CD14-positive monocyte (primary cell): ENCODE measurements around the gene MLF2. TPM values are rescaled to one million over a fixed set of nuclear protein-coding genes. Genes with fewer than 3 reads are reported as not detected.

Experiments used
- DNase-seq, 3 donors: peaks; one replicate each; pipeline ENCODE4 v3.0.0-alpha.2; 2011 to 2022
- H2AFZ ChIP-seq: 2 replicates; pipeline ENCODE4 v1.6.0; 2012; ENCODE audit warnings: mild to moderate bottlenecking, low read depth, low read length, inconsistent platforms; ENCODE audit not compliant: insufficient read depth, poor library complexity, severe bottlenecking
- H3K27ac ChIP-seq, 2 donors: 1 replicate in 1 of 2; 2 replicates in 1 of 2; pipeline ENCODE4 v1.5.1; 2012 to 2013; ENCODE audit warnings: low read length in 2 of 2, control low read depth in 1 of 2, inconsistent platforms in 1 of 2, low read depth in 1 of 2, mild to moderate bottlenecking in 1 of 2
- H3K27me3 ChIP-seq, 2 donors: one replicate each; pipeline versions ENCODE4 v1.6.0 to v1.6.1; 2011 to 2013; ENCODE audit warnings: low read length in 2 of 2; ENCODE audit not compliant: control insufficient read depth in 2 of 2, insufficient read depth in 2 of 2
- H3K36me3 ChIP-seq, 2 donors: replicated peaks in 1 of 2; 1 replicate in 1 of 2; 2 replicates in 1 of 2; pipeline versions ENCODE4 v1.5.1 to v1.6.1; 2012 to 2013; ENCODE audit warnings: low read length in 2 of 2, control low read depth in 1 of 2, inconsistent platforms in 1 of 2, mild to moderate bottlenecking in 1 of 2; ENCODE audit not compliant: insufficient read depth in 2 of 2, control insufficient read depth in 1 of 2
- H3K4me1 ChIP-seq, 2 donors: 1 replicate in 1 of 2; 2 replicates in 1 of 2; pipeline versions ENCODE4 v1.5.1 to v1.6.1; 2012 to 2013; ENCODE audit warnings: low read length in 2 of 2, control low read depth in 1 of 2, inconsistent platforms in 1 of 2, mild to moderate bottlenecking in 1 of 2, moderate library complexity in 1 of 2; ENCODE audit not compliant: insufficient read depth in 2 of 2, control insufficient read depth in 1 of 2
- H3K4me2 ChIP-seq: replicated peaks from 2 replicates; pipeline ENCODE3; 2012; ENCODE audit warnings: low read length, moderate library complexity, mild to moderate bottlenecking; ENCODE audit not compliant: poor library complexity, severe bottlenecking; ENCODE audit errors: extremely low read depth
- H3K4me3 ChIP-seq, 3 experiments: fragments of 200-600 bp in 1 of 3; sonication (generic) in 1 of 3; replicated peaks in 1 of 3; 1 replicate in 2 of 3; 2 replicates in 1 of 3; pipeline ENCODE4 v1.5.1; 2011 to 2013; ENCODE audit warnings: low read length in 3 of 3, mild to moderate bottlenecking in 3 of 3, control low read depth in 2 of 3, low read depth in 2 of 3, inconsistent platforms in 1 of 3, moderate library complexity in 1 of 3
- H3K79me2 ChIP-seq: 2 replicates; pipeline ENCODE4 v1.6.0; 2012; ENCODE audit warnings: mild to moderate bottlenecking, control low read depth, inconsistent platforms, low read length, moderate library complexity; ENCODE audit not compliant: insufficient read depth
- H3K9ac ChIP-seq: 2 replicates; pipeline ENCODE4 v1.6.0; 2017; ENCODE audit warnings: low read length, mild to moderate bottlenecking; ENCODE audit not compliant: insufficient read depth, poor library complexity, severe bottlenecking
- H3K9me3 ChIP-seq, 2 donors: replicated peaks in 1 of 2; 1 replicate in 1 of 2; 2 replicates in 1 of 2; pipeline versions ENCODE4 v1.5.1 to v1.6.1; 2012 to 2013; ENCODE audit warnings: low read length in 2 of 2, control low read depth in 1 of 2; ENCODE audit not compliant: control insufficient read depth in 1 of 2, insufficient read depth in 1 of 2
- H4K20me1 ChIP-seq: 2 replicates; pipeline ENCODE4 v1.6.0; 2012; ENCODE audit warnings: mild to moderate bottlenecking, low read length, control low read depth, moderate library complexity; ENCODE audit not compliant: insufficient read depth
- H3K27ac Mint-ChIP-seq, 7 donors: one replicate each; pipeline ENCODE4 v1.8.0; 2020; ENCODE audit warnings: mild to moderate bottlenecking in 7 of 7, mixed read lengths in 7 of 7, moderate library complexity in 6 of 7, inconsistent platforms in 2 of 7
- H3K27me3 Mint-ChIP-seq, 3 donors: one replicate each; pipeline ENCODE4 v1.8.0; 2021 to 2022; ENCODE audit warnings: low read depth in 3 of 3, mild to moderate bottlenecking in 3 of 3, mixed read lengths in 3 of 3, moderate library complexity in 3 of 3, inconsistent platforms in 1 of 3
- H3K36me3 Mint-ChIP-seq, 2 donors: one replicate each; pipeline ENCODE4 v1.8.0; 2020; ENCODE audit warnings: mixed read lengths in 2 of 2, inconsistent platforms in 1 of 2, mild to moderate bottlenecking in 1 of 2
- H3K4me1 Mint-ChIP-seq: one replicate; pipeline ENCODE4 v1.8.0; 2020; ENCODE audit warnings: mild to moderate bottlenecking, mixed read lengths
- H3K4me3 Mint-ChIP-seq, 2 donors: one replicate each; pipeline ENCODE4 v1.8.0; 2020; ENCODE audit warnings: mild to moderate bottlenecking in 2 of 2, mixed read lengths in 2 of 2, moderate library complexity in 1 of 2
- H3K9me3 Mint-ChIP-seq, 7 donors: one replicate each; pipeline ENCODE4 v1.8.0; 2020 to 2022; ENCODE audit warnings: mixed read lengths in 7 of 7, mild to moderate bottlenecking in 6 of 7, moderate library complexity in 6 of 7, inconsistent platforms in 2 of 7
- CTCF ChIP-seq: fragments of 200-600 bp; IDR thresholded peaks from one replicate; pipeline ENCODE4 v1.8.0; 2022; ENCODE audit warnings: antibody characterized with exemption, mild to moderate bottlenecking
- WGBS: methylation state at CpG from one replicate; pipeline ENCODE4 v1.1.5; 2013; ENCODE audit warnings: missing lambda C conversion rate; ENCODE audit not compliant: insufficient coverage; 5-methylcytosine and 5-hydroxymethylcytosine counted together
- intact Hi-C, 2 donors: fragments of 100-400 bp; cut with micrococcal nuclease; formaldehyde crosslinking; loops; one replicate each; pipeline versions ENCODE4 v1.15.0 to v1.15.1; 2023
- polyA plus RNA-seq, 3 donors: library from polyadenylated mRNA; depleted of rRNA in 1 of 3; unstranded in 2 of 3; stranded (reverse) in 1 of 3; fragments of 300-500 nt in 2 of 3; fragments of >200 nt in 1 of 3; fragmentation: Illumina TruSeq in 2 of 3; gene quantifications; 1 replicate in 2 of 3; 2 replicates in 1 of 3; pipeline ENCODE4 v1.2.3, GENCODE V29; 2012 to 2021
- small RNA-seq: library from RNA; depleted of rRNA; stranded (forward); fragments of <200 nt; gene quantifications from one replicate; pipeline ENCODE3, GENCODE V24; 2012; ENCODE audit warnings: low read depth; ENCODE audit not compliant: insufficient read length

Gene MLF2
- polyA plus RNA-seq, 3 donors: 113 to 211 (median 140) TPM

DNA sequence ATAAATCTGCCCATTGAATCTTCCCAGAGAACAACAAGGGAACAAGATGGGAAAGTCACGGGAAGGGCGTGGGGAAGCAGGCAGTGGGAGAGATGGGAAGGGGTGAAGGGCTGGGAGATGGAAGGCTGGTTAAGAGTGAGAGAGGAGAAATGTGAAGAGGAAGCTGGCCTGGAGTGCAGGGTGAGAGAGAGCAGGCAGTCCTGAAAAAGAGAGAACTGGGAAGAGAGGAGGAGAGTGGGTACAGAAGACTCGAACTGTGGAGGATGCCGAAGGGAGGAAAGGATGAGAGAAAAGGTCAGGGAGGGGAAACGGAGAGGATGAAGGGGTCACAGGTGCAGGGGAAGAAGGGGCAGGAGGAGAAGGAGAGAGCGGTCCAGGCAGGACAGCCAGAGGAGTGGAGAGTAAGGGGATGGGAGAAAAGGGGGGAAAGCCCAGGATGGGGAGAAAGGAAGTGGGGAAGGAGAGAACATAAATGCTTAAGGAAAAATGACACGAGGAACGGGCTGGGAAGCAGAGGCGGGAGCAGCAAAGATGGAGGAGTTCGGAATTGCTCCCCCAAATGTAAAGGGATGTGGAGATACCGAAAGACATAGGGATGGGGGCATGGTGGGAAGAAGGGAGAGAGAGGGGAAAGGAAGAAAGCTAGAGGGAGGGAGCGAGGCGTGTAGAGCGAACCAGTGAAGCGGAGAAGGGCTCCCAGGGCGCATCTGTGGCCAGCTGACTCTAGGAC, 53.5 kb downstream of the MLF2 start:
- Histone ChIP-seq H2AFZ (no peak overlapping the region), H3K9ac (no peak overlapping the region), H4K20me1 (no peaks in the 10 kb centered on the region), H3K27me3 (peaks cover 46 to 68% of the 10 kb centered on the region in 2 donors), H3K27ac (no peak overlapping the region), H3K79me2 (no peaks in the 10 kb centered on the region), H3K4me2 (no peak overlapping the region), H3K4me1 (peaks cover 7 to 12% of the 10 kb centered on the region in 2 donors), H3K4me3 (no peak overlapping the region), H3K36me3 (no peaks in the 10 kb centered on the region), H3K9me3 (peaks cover 8 to 26% of the 10 kb centered on the region in 2 donors)
- DNase-seq: no peak
- WGBS: 36% methylated on average over 11 of the region's 16 CpGs
- Mint-ChIP-seq H3K36me3 (peaks cover 3 to 11% of the 10 kb centered on the region in 2 donors), H3K27ac (peak overlapping the region in 1 of 7 donors; percentile 37), H3K27me3 (peaks cover 70 to 88% (median 75%) of the 10 kb centered on the region in 3 donors), H3K4me1 (peaks cover 30% of the 10 kb centered on the region), H3K4me3 (peak overlapping the region; percentile 24 to 74), H3K9me3 (peaks cover 4 to 20% (median 14%) of the 10 kb centered on the region in 7 donors)
- intact Hi-C loops: loop anchor here (5.0 to 10.0 kb wide), 2 partner anchors 55 to 82 kb away; partner anchors contain the start of gene ACRBP (in 1 of the 2)
- no peak for TF ChIP-seq CTCF

DNA sequence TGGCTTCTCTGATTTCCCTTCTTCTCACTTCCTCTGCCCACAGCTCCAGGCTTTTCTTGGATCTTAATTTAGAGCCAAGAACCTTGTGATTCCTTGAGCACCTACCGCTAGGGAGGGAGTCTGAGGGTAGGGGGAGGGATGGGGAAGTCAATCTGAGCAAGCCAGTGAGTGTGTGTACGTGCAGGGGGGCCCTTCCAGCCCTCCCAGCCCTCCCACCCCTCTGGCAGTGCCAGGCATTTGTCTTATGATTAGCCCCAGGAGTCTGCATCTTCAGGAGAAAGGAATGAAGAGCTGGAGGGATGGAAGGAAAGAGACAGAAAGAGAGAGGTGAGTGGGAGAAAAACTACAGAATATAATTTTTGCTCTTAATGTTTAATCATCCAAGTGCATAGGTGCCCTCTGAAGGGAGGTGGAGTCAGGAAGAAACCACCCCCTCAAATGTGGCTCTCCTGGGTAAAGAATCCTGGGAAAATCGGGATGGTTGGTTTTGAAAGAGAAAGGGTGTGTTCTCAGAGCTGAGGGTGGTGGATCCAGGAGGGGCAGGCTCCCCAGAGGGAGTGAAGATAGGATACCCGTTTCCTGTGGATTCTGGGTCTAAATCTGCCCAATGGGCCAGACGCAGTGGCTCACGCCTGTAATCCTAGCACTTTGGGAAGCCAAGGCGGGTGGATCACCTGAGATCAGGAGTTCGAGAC, 54.4 kb downstream of the MLF2 start:
- Histone ChIP-seq H3K27me3 (peaks cover 43 to 59% of the 10 kb centered on the region in 2 donors), H3K4me2 (no peak overlapping the region), H3K79me2 (no peaks in the 10 kb centered on the region), H3K4me1 (peaks cover 7 to 12% of the 10 kb centered on the region in 2 donors), H3K4me3 (no peak overlapping the region), H3K36me3 (no peaks in the 10 kb centered on the region), H4K20me1 (no peaks in the 10 kb centered on the region), H3K27ac (no peak overlapping the region), H3K9me3 (peaks cover 8 to 24% of the 10 kb centered on the region in 2 donors), H2AFZ (no peak overlapping the region), H3K9ac (no peak overlapping the region)
- DNase-seq: no peak
- intact Hi-C loops: loop anchor here (5.0 to 10.0 kb wide), 2 partner anchors 54 to 81 kb away; partner anchors contain the start of gene ACRBP (in 1 of the 2)
- TF ChIP-seq CTCF: no peak
- WGBS: 73% methylated on average over 6 of the region's 8 CpGs
- Mint-ChIP-seq H3K36me3 (peaks cover 3 to 11% of the 10 kb centered on the region in 2 donors), H3K27me3 (peaks cover 67 to 82% (median 68%) of the 10 kb centered on the region in 3 donors), H3K27ac (peak overlapping the region in 1 of 7 donors; percentile 43), H3K9me3 (peaks cover 4 to 20% (median 14%) of the 10 kb centered on the region in 7 donors), H3K4me1 (peaks cover 28% of the 10 kb centered on the region), H3K4me3 (peak overlapping the region in 1 of 2 donors; percentile 74)

Small RNAs within 50 kb of the gene (small RNA-seq; reads per million reads assigned to genes)
- not detected for gene RNU6-781P

Other genes starting within 250 kb of the MLF2 start
- gene GAPDH, start 218.6 kb downstream of the MLF2 start, polyA plus RNA-seq: 1,000 to 10,000 TPM; 2,879 to 3,427 (median 3,223) TPM
- 100 to 1,000 TPM in 1 of 3 donors, 10 to 100 TPM in 2; 10.7 to 178 (median 11.1) TPM for gene IFFO1, start 197.1 kb downstream of the MLF2 start, polyA plus RNA-seq
- gene NOP2, start 184.8 kb downstream of the MLF2 start, polyA plus RNA-seq: 10 to 100 TPM in 1 of 3 donors, 1 to 10 TPM in 2; 3.9 to 54.5 (median 5.7) TPM
- gene CHD4, start 145.8 kb downstream of the MLF2 start, polyA plus RNA-seq: 10 to 100 TPM in 2 of 3 donors, 1 to 10 TPM in 1; 9.9 to 74.2 (median 16.2) TPM
- gene LPAR5, start 117.2 kb downstream of the MLF2 start, polyA plus RNA-seq: under 1 TPM; 0.11 to 0.18 (median 0.14) TPM
- 10 to 100 TPM; 10.2 to 28.3 (median 10.3) TPM for gene ACRBP, start 105.7 kb downstream of the MLF2 start, polyA plus RNA-seq
- 10 to 100 TPM; 62.2 to 67.1 (median 64.0) TPM for gene ING4, start 90.0 kb downstream of the MLF2 start, polyA plus RNA-seq
- gene ZNF384, start 63.8 kb downstream of the MLF2 start, polyA plus RNA-seq: 10 to 100 TPM in 2 of 3 donors, 1 to 10 TPM in 1; 9.6 to 87.0 (median 10.9) TPM
- gene PIANP, start 52.3 kb downstream of the MLF2 start, polyA plus RNA-seq: not detected
- 10 to 100 TPM; 70.1 to 77.1 (median 72.3) TPM for gene COPS7A, start 29.1 kb downstream of the MLF2 start, polyA plus RNA-seq
- gene PTMS, start 13.2 kb upstream of the MLF2 start, polyA plus RNA-seq: 1 to 10 TPM; 2.4 to 9.7 (median 2.6) TPM
- gene LAG3, start 19.4 kb upstream of the MLF2 start, polyA plus RNA-seq: under 1 TPM in 1 of 3 donors, not detected in 2; 0.04 TPM
- 100 to 1,000 TPM; 261 to 371 (median 269) TPM for gene CD4, start 36.4 kb upstream of the MLF2 start, polyA plus RNA-seq
- gene GPR162, start 68.7 kb upstream of the MLF2 start, polyA plus RNA-seq: 10 to 100 TPM; 15.1 to 81.7 (median 16.0) TPM
- under 1 TPM in 1 of 3 donors, not detected in 2; 0.56 TPM for gene P3H3, start 75.3 kb upstream of the MLF2 start, polyA plus RNA-seq
- gene GNB3, start 87.8 kb upstream of the MLF2 start, polyA plus RNA-seq: under 1 TPM in 1 of 3 donors, not detected in 2; 0.31 TPM
- under 1 TPM; 0.57 to 0.61 (median 0.59) TPM for gene CDCA3, start 98.1 kb upstream of the MLF2 start, polyA plus RNA-seq
- gene USP5, start 99.0 kb upstream of the MLF2 start, polyA plus RNA-seq: 10 to 100 TPM; 28.0 to 32.4 (median 29.9) TPM
- gene TPI1, start 114.4 kb upstream of the MLF2 start, polyA plus RNA-seq: 100 to 1,000 TPM; 446 to 839 (median 764) TPM
- gene SPSB2, start 120.2 kb upstream of the MLF2 start, polyA plus RNA-seq: 1 to 10 TPM; 4.7 to 6.9 (median 6.6) TPM
- gene LRRC23, start 151.7 kb upstream of the MLF2 start, polyA plus RNA-seq: 1 to 10 TPM; 4.9 to 6.8 (median 5.1) TPM
- gene ENO2, start 161.4 kb upstream of the MLF2 start, polyA plus RNA-seq: under 1 TPM; 0.09 to 0.43 (median 0.19) TPM
- 10 to 100 TPM in 1 of 3 donors, under 1 TPM in 1, not detected in 1; 0.40 to 10.6 TPM for gene ATN1, start 174.8 kb upstream of the MLF2 start, polyA plus RNA-seq
- gene RNU7-1, start 190.7 kb upstream of the MLF2 start, polyA plus RNA-seq: not detected
- 10 to 100 TPM; 19.1 to 59.2 (median 24.2) TPM for gene C12orf57, start 190.9 kb upstream of the MLF2 start, polyA plus RNA-seq
- gene PTPN6, start 198.2 kb upstream of the MLF2 start, polyA plus RNA-seq: 100 to 1,000 TPM; 449 to 764 (median 562) TPM
- 100 to 1,000 TPM in 1 of 3 donors, 10 to 100 TPM in 2; 90.6 to 158 (median 91.9) TPM for gene PHB2, start 217.5 kb upstream of the MLF2 start, polyA plus RNA-seq
- 10 to 100 TPM in 2 of 3 donors, 1 to 10 TPM in 1; 9.8 to 35.3 (median 33.1) TPM for gene EMG1, start 217.8 kb upstream of the MLF2 start, polyA plus RNA-seq